ENCODE results near the gene SCAMP5. TPM values are rescaled to one million over a fixed set of nuclear protein-coding genes. Genes with fewer than 3 reads are reported as not detected.

Gene SCAMP5
- total RNA-seq, 4 donors from 2014 or later = 3.3 to 6.4 (median 4.3) TPM

- intact Hi-C loops (cut with DNase I) = no loop called here
- TF ChIP-seq POLR2AphosphoS5 (IDR thresholded peaks at IDR 0.05) (no peak), EP300 (IDR thresholded peaks at IDR 0.05) (no peak)
- Histone ChIP-seq H3K27ac (replicated peaks in 1 of 4) (no peak overlapping the region), H3K4me1 (peaks cover 5 to 15% (median 11%) of the 10 kb centered on the region in 4 donors), H3K9me3 (no peaks in the 10 kb centered on the region), H3K27me3 (no peaks in the 10 kb centered on the region), H3K4me3 (no peak overlapping the region), H3K36me3 (peaks cover 0 to 6% (median 2%) of the 10 kb centered on the region in 4 donors)
- DNase-seq (ENCODE audit: extremely low spot score) = no peak
- 88% methylated on average over 2 of the region's 2 CpGs for WGBS
Observed at GRCh38 chr15:75036212-75036616, 40.9 kb downstream of the SCAMP5 start.

DNA sequence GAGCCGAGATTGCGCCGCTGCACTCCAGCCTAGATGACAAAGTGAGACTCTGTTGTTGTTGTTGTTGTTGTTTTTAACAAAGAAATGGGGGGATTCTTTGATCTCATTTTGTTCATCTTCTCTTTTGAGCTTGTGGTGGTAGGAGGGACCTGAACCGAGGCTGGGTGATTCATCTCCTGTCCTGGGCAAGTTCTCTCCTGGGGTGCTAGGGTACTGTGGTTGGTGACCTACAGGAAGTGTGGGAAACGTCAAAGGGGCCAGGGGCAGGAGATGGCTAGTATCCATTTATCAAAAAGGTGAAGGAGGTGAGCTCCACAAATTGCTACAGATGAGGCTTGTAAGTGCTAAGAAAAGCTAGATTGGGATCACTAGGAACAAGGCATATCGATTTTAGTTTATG lies 42.3 kb downstream of the SCAMP5 start:
- intact Hi-C loops (cut with DNase I) = no loop called here
- no peak for DNase-seq (ENCODE audit: extremely low spot score)
- H3K27ac ChIP-seq (replicated peaks in 1 of 4) = no peak overlapping the region

DNA sequence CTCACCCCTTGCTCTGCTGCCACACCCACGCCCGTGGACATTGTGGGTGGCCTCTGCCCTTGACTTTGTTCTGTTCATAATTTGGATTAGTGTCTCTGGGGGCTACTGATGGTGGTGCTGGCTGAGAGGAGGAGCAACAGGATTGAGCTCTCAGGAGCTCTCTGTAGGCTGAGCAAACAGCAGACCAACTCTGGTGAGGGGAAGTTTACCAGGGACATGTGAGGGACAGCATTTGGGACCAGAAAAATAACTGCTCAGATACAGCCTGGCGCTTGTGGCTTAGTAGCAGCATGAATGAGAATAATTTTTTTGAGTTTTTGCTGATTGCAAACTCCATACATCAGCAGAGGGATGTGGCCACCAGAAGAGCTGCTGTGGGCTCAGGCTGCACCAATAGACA lies 42.9 kb downstream of the SCAMP5 start:
- no peak overlapping the region for H3K27ac ChIP-seq (replicated peaks in 1 of 4)

More for the DNA sequence above, 42.3 kb downstream of the SCAMP5 start:
- no peaks in the 10 kb centered on the region for H3K9me3 ChIP-seq
- H3K27me3 ChIP-seq = no peaks in the 10 kb centered on the region
- H3K4me1 ChIP-seq = peaks cover 8 to 14% (median 11%) of the 10 kb centered on the region in 4 donors
- peaks cover 0 to 6% (median 2%) of the 10 kb centered on the region in 4 donors for H3K36me3 ChIP-seq
- TF ChIP-seq CTCF (IDR thresholded peaks at IDR 0.05) (no peak), POLR2A (IDR thresholded peaks at IDR 0.05; ENCODE audit: low read depth) (no peak), EP300 (IDR thresholded peaks at IDR 0.05) (no peak)
- 74% methylated on average over 4 of the region's 6 CpGs for WGBS
- H3K4me3 ChIP-seq = no peak overlapping the region

DNA sequence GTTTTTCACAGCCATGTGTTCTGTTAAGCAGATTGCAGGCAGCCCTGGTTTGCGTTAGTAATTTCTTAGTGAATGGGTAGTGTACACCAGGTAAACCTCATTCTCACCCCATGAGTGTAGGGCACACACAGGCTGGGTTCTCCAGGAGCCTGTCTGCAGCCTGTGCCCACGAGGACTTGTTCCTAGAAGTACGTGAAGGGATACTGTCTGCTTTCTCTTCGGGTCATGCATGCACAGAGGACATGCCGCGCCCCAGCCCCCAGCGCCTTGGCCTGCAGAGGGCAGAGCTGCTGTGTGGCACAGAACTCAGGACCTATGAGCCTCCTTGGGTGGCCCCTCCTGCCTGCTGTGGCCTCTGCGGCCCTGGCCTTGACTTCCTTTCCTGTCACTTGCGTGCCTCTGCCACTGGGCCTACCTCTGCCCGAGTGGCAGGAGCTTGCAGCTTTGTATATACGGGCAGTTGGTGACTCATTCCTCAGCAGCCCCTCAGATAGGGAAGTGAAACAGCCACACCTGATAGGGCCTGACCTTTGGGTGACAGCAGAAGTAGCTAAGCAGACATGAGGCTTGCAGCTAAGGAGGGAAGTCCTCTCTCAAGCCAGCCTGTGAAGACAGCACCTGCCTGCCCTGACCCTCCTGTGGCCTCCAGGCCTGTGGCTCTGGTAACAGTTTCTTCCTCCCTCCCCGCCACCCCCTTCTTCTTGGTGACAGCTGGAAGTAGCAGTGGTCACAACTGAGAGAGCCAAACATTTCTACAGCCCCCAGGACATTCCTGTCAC lies 47.6 kb downstream of the SCAMP5 start:
- 49% methylated on average over 7 of the region's 12 CpGs for whole genome bisulfite sequencing
- TF ChIP-seq CTCF (IDR thresholded peaks at IDR 0.05) = peak; percentile 22 to 39 (median 28)
- no peak for TF ChIP-seq EP300 (IDR thresholded peaks at IDR 0.05)
- no peak for TF ChIP-seq POLR2A (IDR thresholded peaks at IDR 0.05; ENCODE audit: low read depth)
- peak in 1 of 2 donors; percentile 50 for TF ChIP-seq POLR2AphosphoS5 (IDR thresholded peaks at IDR 0.05)
- H3K27me3 ChIP-seq = no peaks in the 10 kb centered on the region
- no peak overlapping the region for H3K4me3 ChIP-seq
- H3K36me3 ChIP-seq = no peaks in the 10 kb centered on the region
- H3K4me1 ChIP-seq = peaks cover 58 to 60% (median 59%) of the 10 kb centered on the region in 4 donors
- peak; percentile 93 for DNase-seq (ENCODE audit: extremely low spot score)
- H3K9me3 ChIP-seq = no peaks in the 10 kb centered on the region
- H3K27ac ChIP-seq (replicated peaks in 1 of 4) = peak overlapping the region; percentile 72 to 80 (median 76)
- intact Hi-C loops (cut with DNase I) = loop anchor here (5.0 kb wide), 1 partner anchor 159 kb away; the partner anchor contains the start of gene C15orf39

More for the DNA sequence above, 42.9 kb downstream of the SCAMP5 start:
- H3K4me1 ChIP-seq = peaks cover 13 to 19% (median 16%) of the 10 kb centered on the region in 4 donors
- TF ChIP-seq CTCF (IDR thresholded peaks at IDR 0.05) (no peak), POLR2AphosphoS5 (IDR thresholded peaks at IDR 0.05) (no peak), EP300 (IDR thresholded peaks at IDR 0.05) (no peak), POLR2A (IDR thresholded peaks at IDR 0.05; ENCODE audit: low read depth) (no peak)
- no peaks in the 10 kb centered on the region for H3K27me3 ChIP-seq
- H3K4me3 ChIP-seq = no peak overlapping the region
- H3K36me3 ChIP-seq = peaks cover 0 to 6% (median 2%) of the 10 kb centered on the region in 4 donors
- DNase-seq (ENCODE audit: extremely low spot score) = no peak
- intact Hi-C loops (cut with DNase I) = no loop called here
- H3K9me3 ChIP-seq = no peaks in the 10 kb centered on the region
- WGBS = 76% methylated on average over 3 of the region's 3 CpGs

DNA sequence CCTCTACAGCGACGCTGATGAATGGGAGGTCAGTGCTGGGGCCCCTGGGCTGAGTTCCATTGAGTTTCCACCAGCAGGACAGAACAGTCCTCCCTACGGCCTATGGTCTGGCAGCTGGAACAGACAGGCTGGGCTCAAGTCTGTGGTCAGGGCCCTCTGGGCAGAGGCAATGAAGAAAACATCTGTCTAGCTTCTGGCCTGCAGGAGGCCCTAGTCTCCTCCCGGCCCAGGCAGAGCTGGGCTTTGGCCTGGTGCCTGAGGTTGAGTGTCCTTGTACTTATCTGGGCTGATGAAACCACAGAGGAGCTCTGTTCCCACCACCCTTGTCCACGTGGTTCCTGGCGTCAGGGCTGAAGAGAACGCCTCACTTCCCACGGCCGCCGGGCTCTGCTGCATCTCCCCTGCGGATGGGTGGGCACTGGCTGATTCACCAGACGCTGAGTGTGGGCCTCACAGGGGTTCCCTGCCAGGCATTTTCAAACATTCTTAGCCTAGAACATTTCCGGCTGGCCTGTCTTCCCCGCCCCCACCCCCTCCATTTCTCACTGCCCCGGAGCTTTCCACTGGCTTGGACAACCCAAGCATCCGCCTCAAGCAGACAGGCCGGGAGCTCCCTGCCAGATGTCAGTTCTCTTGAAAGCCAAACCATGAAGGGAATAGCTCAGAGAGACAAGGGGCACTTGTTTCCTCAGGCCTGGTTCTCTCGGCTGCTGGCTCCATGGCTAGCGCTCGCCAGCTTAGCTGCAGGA lies 48.3 kb downstream of the SCAMP5 start:
- no peaks in the 10 kb centered on the region for H3K27me3 ChIP-seq
- peak; percentile 99 for DNase-seq (ENCODE audit: extremely low spot score)
- peaks cover 65 to 68% (median 66%) of the 10 kb centered on the region in 4 donors for H3K4me1 ChIP-seq
- no peaks in the 10 kb centered on the region for H3K9me3 ChIP-seq
- peaks cover 0 to 4% (median 0%) of the 10 kb centered on the region in 4 donors for H3K36me3 ChIP-seq
- WGBS = 23% methylated on average over 12 of the region's 20 CpGs
- peak overlapping the region; percentile 1 to 20 (median 8) for H3K4me3 ChIP-seq
- intact Hi-C loops (cut with DNase I) = loop anchor here (5.0 kb wide), 1 partner anchor 159 kb away; the partner anchor contains the start of gene C15orf39
- TF ChIP-seq POLR2AphosphoS5 (IDR thresholded peaks at IDR 0.05) (peak; percentile 69 to 84), EP300 (IDR thresholded peaks at IDR 0.05) (no peak), POLR2A (IDR thresholded peaks at IDR 0.05; ENCODE audit: low read depth) (no peak), CTCF (IDR thresholded peaks at IDR 0.05) (peak; percentile 14 to 41 (median 34))
- peak overlapping the region; percentile 72 to 80 (median 76) for H3K27ac ChIP-seq (replicated peaks in 1 of 4)

Data from esophagus muscularis mucosa (tissue), 4 donors.